NCI-H187 (cell line): ENCODE data around the gene FRMD5.
"Not testable (repeated sequence)": the region's sequence is repeated elsewhere in the genome, so short reads cannot be mapped to it uniquely, and the experiment has no call there.

Experiments used
- DNase-seq, 2 experiments: peaks; one replicate each; lab custom pipeline; 2025; lab: John Stamatoyannopoulos, UW

Gene FRMD5

DNA sequence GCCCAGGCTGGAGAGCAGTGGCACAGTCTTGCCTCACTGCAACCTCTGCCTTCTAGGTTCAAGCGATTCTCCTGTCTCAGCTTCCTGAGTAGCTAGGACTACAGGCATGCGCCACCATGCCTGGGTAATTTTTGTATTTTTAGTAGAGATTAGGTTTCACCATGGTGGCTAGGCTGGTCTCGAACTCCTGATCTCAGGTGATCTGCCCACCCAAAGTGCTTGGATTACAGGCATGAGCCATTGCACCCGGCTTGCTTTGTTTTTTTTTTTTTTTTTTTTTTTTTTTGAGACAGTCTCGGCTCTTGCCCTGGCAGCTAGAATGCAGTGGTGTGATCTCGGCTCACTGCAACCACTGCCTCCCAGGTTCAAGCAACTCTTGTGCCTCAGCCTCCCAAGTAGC lies 362.6 kb downstream of the FRMD5 start:
- DNase-seq: not testable (repeated sequence)

DNA sequence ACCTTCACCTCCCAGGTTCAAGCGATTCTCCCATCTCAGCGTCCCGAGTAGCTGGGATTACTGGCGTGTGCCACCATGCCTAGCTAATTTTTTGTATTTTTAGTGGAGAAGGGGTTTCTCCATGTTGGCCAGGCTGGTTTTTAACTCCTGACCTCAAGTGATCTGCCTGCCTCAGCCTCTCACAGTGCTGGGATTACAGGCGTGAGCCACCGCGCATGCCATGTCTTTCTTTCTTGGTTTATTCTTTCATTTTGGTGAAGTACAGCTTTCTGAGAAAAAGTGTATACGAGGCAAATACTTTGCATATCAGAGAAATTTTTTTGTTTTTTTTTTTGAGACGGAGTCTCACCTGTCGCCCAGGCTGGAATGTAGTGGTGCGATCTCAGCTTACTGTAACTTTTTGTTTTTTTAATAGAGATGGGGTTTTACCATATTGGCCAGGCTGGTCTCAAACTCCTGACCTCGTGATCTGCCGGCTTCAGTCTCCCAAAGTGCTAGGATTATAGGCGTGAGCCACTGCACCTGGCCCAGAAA lies 363.5 kb downstream of the FRMD5 start:
- not testable (repeated sequence) for DNase-seq

DNA sequence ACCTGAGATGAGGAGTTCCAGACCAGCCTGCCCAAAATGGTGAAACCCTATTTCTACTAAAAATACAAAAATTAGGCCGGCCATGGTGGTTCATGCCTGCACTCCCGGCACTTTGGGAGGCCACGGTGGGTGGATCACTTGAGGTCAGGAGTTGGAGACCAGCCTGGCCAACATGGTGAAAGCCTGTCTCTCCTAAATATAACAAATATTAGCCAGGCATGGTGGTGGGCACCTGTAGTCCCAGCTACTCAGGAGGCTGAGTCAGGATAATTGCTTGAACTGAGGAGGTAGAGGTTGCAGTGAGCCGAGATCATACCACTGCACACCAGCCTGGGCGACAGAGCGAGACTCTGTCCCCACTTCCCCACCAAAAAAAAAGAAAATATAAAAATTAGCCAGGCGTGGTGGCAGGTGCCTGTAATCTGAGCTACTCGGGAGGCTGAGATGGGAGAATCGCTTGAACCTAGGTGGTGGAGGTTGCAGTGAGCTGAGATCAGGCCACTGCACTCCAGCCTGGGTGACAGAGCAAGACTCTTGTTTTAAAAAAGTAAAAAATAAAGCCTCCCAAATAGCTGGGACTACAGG lies 364.3 kb downstream of the FRMD5 start:
- DNase-seq: not testable (repeated sequence)

DNA sequence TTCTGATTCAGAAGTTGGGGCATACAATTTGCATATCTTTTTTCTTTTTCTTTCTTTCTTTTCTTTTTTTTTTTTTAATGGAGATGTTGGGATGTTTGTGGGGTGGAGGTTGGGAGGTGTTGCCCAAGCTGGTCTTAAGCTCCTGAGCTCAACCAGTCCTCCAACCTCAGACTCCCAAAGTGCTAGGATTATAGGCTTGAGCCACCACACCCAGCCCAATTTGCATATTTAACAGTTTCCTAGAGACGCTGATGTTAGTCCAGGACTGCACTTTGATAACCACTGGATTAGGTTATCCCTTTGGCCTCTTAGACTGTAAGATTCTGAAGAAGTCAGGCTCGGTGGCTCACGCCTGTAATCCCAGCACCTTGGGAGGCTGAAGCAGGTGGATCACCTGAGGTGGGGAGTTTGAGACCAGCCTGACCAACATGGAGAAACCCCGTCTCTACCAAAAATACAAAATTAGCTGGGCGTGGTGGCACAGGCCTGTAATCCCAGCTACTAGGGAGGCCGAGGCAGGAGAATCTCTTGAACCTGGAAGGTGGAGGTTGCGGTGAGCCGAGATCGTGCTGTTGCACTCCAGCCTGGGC lies 365.0 kb downstream of the FRMD5 start:
- DNase-seq: not testable (repeated sequence)

DNA sequence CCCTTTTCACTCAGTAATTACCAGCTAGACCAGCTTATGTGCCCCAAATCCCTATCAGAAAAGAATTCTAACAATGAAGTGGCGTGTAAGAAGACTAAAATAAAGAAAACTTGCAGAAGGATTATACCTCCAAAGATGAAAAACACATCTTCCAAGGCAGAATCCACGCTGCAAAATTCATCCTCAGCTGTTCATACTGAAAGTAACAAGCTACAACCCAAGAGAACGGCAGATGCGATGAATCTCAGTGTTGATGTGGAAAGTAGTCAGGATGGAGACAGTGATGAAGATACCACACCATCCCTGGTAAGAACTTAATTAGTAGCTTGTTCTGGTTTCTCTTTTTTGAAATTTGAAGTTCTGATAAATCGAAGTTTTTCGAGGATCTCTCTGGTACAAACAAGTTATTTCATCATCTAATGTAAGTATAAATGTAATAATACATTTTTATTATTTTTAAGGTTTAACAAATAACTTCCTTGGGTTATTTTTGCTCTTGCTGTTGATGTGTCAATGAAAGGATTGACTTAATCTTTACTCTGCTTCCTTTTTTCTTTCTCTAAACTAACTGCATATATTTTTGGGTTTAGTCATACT lies 366.9 kb downstream of the FRMD5 start:
- DNase-seq: no peak

DNA sequence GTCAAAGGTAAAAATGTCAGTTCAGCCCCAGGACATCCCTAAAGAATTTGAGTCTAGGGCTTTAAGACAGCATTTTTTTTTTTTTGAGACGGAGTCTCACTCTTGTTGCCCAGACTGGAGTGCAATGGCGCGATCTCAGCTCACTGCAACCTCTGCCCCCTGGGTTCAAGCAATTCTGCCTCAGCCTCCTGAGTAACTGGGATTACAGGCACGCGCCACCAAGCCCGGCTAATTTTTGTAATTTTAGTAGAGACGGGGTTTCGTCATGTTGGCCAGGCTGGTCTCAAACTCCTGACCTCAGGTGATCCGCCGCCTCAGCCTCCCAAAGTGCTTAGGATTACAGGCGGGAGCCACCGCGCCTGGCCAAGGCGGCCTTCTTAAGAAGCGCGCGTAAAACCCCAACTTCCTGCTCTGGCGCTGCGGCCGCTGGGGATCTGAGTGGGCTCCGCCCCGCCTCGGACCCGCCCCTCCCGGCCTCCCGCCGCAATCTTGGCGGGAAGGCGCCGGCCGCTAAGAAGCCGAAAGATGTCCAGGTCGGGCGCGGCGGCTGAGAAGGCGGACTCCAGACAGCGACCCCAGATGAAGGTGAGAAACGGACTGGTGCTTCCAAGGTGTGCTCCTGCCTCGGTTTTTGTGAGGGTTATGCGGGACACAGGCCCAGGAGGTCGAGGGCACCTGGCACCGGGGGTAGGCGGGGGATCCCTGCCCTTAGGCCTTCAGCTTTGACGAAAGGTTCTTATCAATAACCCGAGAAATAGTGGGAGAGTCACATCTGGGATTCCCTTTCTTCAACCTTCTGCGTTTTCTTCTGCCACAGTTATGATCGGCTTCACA lies 368.3 kb downstream of the FRMD5 start, which contains the start of gene WDR76:
Gene WDR76 (plus strand): TSS at position 495 of the 834 bp plus-strand sequence. CDS start 31 bp downstream, at position 526.
- peak; percentile 29 to 66 for DNase-seq

DNA sequence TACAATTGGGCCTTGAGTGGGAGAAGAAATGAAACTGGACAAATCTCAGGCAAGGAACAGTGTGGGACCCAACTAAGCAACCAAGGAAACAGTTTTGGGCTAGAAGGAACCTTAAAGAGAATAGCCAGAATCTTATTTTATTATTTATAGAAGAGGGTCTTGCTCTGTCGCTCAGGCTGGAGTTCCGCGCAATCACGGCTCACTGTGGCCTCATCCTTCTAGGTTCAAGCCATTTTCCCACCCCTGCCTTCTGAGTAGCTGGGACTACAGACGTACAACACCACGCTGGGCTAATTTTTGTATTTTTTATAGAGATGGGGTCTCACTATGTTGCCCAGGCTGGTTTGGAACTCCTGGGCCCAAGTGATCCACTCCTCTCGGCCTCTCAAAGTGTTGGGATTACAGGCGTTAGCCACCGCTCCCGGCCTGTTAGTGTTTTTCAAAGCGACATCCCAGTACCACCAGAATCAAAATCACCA lies 369.0 kb downstream of the FRMD5 start:
- no peak for DNase-seq

DNA sequence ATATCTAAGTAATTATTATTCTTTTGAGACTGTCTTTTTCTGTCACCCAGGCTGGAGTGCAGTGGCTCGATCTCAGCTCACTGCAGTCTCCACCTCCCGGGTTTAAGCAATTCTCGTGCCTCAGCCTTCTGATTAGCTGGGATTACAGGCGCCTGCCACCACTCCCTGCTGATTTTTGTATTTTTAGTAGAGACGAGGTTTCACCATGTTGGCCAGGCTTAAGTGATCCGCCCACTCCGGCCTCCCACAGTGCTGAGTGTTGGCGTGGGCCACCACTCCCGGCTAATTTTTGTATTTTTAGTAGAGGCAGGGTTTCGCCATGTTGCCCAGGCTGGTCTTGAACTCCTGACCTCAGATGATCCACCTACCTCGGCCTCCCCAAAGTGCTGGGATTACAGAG lies 369.8 kb downstream of the FRMD5 start:
- not testable (repeated sequence) for DNase-seq

DNA sequence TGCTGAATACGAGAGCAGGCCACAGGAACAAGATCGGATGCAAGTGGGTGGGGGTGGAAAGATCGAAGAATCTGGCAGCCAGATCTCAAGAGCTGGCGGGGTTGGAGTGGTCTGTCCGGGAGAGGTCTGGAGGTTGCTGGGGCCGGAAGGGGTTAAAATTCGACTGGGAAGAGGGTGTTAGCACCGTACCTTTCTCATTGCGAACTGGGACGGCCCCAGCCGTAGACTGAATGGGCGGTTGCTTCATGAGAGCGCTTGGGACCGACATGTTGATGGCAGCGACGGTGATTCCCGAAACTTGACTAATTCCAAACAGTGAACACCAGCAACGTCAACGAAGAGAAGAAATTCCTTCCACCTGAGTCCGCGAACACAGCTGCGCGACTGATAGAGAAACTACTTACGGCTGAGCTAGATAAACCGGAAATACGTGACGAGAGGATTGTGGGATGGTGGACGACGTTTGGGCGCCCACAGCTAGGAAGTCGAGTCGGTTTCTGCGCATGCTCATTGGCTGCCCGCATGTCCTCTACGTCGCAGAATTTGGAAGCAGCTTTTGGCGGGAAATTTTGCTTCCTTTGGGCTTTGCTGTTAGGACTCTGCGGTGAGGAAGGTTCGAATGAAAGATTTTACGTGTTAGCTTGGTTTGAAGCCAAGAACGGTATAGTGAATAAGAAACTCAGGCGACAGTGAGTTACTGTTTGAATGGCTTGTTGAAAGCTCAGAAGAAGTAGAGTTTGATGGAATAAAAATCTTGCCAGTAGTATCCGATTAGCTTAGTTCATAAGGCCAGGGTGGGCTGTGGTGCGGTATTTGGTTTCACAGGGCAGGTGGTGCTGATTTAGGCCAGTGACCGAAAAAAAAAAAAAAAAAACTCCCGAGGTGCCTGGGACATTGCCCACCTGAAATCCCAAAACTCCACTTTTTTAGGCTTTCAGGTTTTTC lies 370.5 kb downstream of the FRMD5 start, which contains the start of gene MFAP1:
Gene MFAP1 (minus strand): TSS at position 389 of the 945 bp plus-strand sequence. CDS start 121 bp downstream, at position 268.
- peak; percentile 32 to 77 for DNase-seq

DNA sequence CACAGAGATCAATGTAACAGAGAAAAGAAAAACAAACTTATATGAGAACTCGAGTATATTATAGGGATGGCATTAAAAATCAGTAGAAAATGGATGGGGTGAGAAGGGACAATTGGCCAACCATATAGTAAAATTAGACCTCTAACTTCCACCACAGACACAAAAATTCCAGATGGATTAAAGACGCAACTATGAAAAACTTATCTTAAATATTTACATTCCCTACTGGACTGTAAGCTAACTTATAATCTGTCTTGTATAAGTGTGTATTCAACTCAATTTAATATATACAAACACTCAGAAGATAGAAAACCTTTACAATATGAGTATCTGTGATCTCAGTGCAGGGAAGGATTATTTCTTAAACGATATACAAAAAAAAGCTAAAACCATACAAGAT lies 373.6 kb downstream of the FRMD5 start:
- no peak for DNase-seq
